GM20000 (cell line): ENCODE measurements around the gene SLC2A13.

Experiments used
- DNase-seq: peaks from one replicate; pipeline ENCODE4 v3.0.0; 2012; ENCODE audit warnings: low spot score
- CTCF ChIP-seq: IDR thresholded peaks from 2 replicates; pipeline ENCODE4 v1.5.1; 2012; ENCODE audit warnings: mild to moderate bottlenecking, control low read depth; ENCODE audit errors: extremely low read depth, missing control alignments

The SLC2A13 gene

GRCh38 chr12:39972119-39972518 lies 133.8 kb downstream of the SLC2A13 start:
- DNase-seq: no peak
- TF ChIP-seq CTCF: no peak

- DNase-seq: no peak
- TF ChIP-seq CTCF: no peak
Observed at GRCh38 chr12:39971348-39971747, 134.5 kb downstream of the SLC2A13 start.

- no peak for DNase-seq
- TF ChIP-seq CTCF: no peak
Observed at GRCh38 chr12:39966721-39967120, 139.2 kb downstream of the SLC2A13 start.

- no peak for TF ChIP-seq CTCF
- no peak for DNase-seq
Observed at GRCh38 chr12:39966256-39966655, 139.6 kb downstream of the SLC2A13 start.

- TF ChIP-seq CTCF: no peak
- DNase-seq: no peak
Observed at GRCh38 chr12:39959467-39959866, 146.4 kb downstream of the SLC2A13 start.

- TF ChIP-seq CTCF: no peak
Observed at GRCh38 chr12:39959031-39959430, 146.8 kb downstream of the SLC2A13 start.

GRCh38 chr12:39958377-39958776 lies 147.5 kb downstream of the SLC2A13 start:
- TF ChIP-seq CTCF: no peak

More at GRCh38 chr12:39959031-39959430, 146.8 kb downstream of the SLC2A13 start:
- no peak for DNase-seq

More at GRCh38 chr12:39958377-39958776, 147.5 kb downstream of the SLC2A13 start:
- DNase-seq: no peak
